Measurements from ENCODE around the gene SERINC2. TPM values are rescaled to one million over a fixed set of nuclear protein-coding genes. Genes with fewer than 3 reads are reported as not detected.
"Not testable (repeated sequence)": the region's sequence is repeated elsewhere in the genome, so short reads cannot be mapped to it uniquely, and the experiment has no call there.

SERINC2 gene
- total and polyA plus RNA-seq, 2 donors = 1.5 to 15.6 TPM

- Histone ChIP-seq H3K27ac (ENCODE audit: low read depth in 1 of 2, low read length in 1 of 2) (peak overlapping the region; percentile 53 to 86), H3K4me1 (ENCODE audit: control insufficient read depth in 2 of 2, insufficient read depth in 2 of 2, low read length in 2 of 2) (peaks cover 8 to 20% of the 10 kb centered on the region in 2 donors), H3K4me3 (ENCODE audit: low read length in 2 of 2) (no peak overlapping the region), H3K9me3 (ENCODE audit: control insufficient read depth in 2 of 2, insufficient read depth in 1 of 2, low read length in 1 of 2) (peaks cover 0 to 16% of the 10 kb centered on the region in 2 donors), H3K36me3 (ENCODE audit: control insufficient read depth in 2 of 2, insufficient read depth in 2 of 2, low read length in 1 of 2) (no peaks in the 10 kb centered on the region), H3K27me3 (ENCODE audit: control insufficient read depth in 2 of 2, insufficient read depth in 1 of 2, low read length in 1 of 2) (no peaks in the 10 kb centered on the region)
- peak; percentile 40 to 88 (median 64) for DNase-seq (ENCODE audit: low read depth in 6 of 9, low spot score in 9 of 9)
- WGBS = 70% methylated on average over 10 of the region's 10 CpGs
Measured at GRCh38 chr1:31476891-31477846, 64.2 kb downstream of the SERINC2 start.

DNA sequence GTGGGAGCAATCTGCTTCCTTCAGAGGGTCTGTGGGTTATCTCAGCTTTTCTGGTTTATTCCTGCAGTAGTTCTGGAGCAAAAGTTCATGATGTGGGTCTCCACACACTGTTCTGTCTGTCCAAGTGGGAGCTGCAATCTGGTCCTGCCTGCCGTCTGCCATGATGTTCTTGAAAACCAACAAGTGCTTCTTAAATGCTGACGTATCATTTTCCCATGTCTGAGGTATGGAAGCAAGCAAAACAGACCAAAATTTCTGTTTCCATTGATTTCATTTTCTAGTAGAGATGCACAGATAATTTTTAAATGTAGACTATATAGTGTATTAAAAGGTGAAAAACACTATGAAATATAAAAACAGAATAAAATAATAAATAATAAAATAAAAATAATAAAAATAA lies 65.2 kb downstream of the SERINC2 start:
- Histone ChIP-seq H3K27me3 (ENCODE audit: control insufficient read depth in 2 of 2, insufficient read depth in 1 of 2, low read length in 1 of 2) (no peaks in the 10 kb centered on the region), H3K36me3 (ENCODE audit: control insufficient read depth in 2 of 2, insufficient read depth in 2 of 2, low read length in 1 of 2) (no peaks in the 10 kb centered on the region), H3K9me3 (ENCODE audit: control insufficient read depth in 2 of 2, insufficient read depth in 1 of 2, low read length in 1 of 2) (peaks cover 0 to 17% of the 10 kb centered on the region in 2 donors), H3K4me1 (ENCODE audit: control insufficient read depth in 2 of 2, insufficient read depth in 2 of 2, low read length in 2 of 2) (peaks cover 12 to 23% of the 10 kb centered on the region in 2 donors), H3K27ac (ENCODE audit: low read depth in 1 of 2, low read length in 1 of 2) (no peak overlapping the region), H3K4me3 (ENCODE audit: low read length in 2 of 2) (no peak overlapping the region)
- 98% methylated on average over 2 of the region's 2 CpGs for WGBS
- DNase-seq (ENCODE audit: low read depth in 6 of 9, low spot score in 9 of 9) = no peak

- peaks cover 0 to 13% of the 10 kb centered on the region in 2 donors for H3K9me3 ChIP-seq (ENCODE audit: control insufficient read depth in 2 of 2, insufficient read depth in 1 of 2, low read length in 1 of 2)
- DNase-seq (ENCODE audit: low read depth in 6 of 9, low spot score in 9 of 9) = no peak
- 97% methylated on average over 2 of the region's 2 CpGs for WGBS
- H3K27ac ChIP-seq (ENCODE audit: low read depth in 1 of 2, low read length in 1 of 2) = no peak overlapping the region
- no peaks in the 10 kb centered on the region for H3K27me3 ChIP-seq (ENCODE audit: control insufficient read depth in 2 of 2, insufficient read depth in 1 of 2, low read length in 1 of 2)
- no peaks in the 10 kb centered on the region for H3K36me3 ChIP-seq (ENCODE audit: control insufficient read depth in 2 of 2, insufficient read depth in 2 of 2, low read length in 1 of 2)
- H3K4me3 ChIP-seq (ENCODE audit: low read length in 2 of 2) = no peak overlapping the region
- H3K4me1 ChIP-seq (ENCODE audit: control insufficient read depth in 2 of 2, insufficient read depth in 2 of 2, low read length in 2 of 2) = peaks cover 20 to 32% of the 10 kb centered on the region in 2 donors
Measured at GRCh38 chr1:31479811-31480210, 66.8 kb downstream of the SERINC2 start.

- not testable (repeated sequence) for H3K36me3 ChIP-seq (ENCODE audit: control insufficient read depth in 2 of 2, insufficient read depth in 2 of 2, low read length in 1 of 2); DNase-seq (ENCODE audit: low read depth in 6 of 9, low spot score in 9 of 9); H3K4me3 ChIP-seq (ENCODE audit: low read length in 2 of 2); H3K27ac ChIP-seq (ENCODE audit: low read depth in 1 of 2, low read length in 1 of 2); H3K27me3 ChIP-seq (ENCODE audit: control insufficient read depth in 2 of 2, insufficient read depth in 1 of 2, low read length in 1 of 2)
- WGBS = 87% methylated on average over 4 of the region's 4 CpGs
- Histone ChIP-seq H3K4me1 (ENCODE audit: control insufficient read depth in 2 of 2, insufficient read depth in 2 of 2, low read length in 2 of 2) (peaks cover 20 to 32% of the 10 kb centered on the region in 2 donors), H3K9me3 (ENCODE audit: control insufficient read depth in 2 of 2, insufficient read depth in 1 of 2, low read length in 1 of 2) (peaks cover 0 to 13% of the 10 kb centered on the region in 2 donors)
Measured at GRCh38 chr1:31480426-31480825, 67.4 kb downstream of the SERINC2 start.

DNA sequence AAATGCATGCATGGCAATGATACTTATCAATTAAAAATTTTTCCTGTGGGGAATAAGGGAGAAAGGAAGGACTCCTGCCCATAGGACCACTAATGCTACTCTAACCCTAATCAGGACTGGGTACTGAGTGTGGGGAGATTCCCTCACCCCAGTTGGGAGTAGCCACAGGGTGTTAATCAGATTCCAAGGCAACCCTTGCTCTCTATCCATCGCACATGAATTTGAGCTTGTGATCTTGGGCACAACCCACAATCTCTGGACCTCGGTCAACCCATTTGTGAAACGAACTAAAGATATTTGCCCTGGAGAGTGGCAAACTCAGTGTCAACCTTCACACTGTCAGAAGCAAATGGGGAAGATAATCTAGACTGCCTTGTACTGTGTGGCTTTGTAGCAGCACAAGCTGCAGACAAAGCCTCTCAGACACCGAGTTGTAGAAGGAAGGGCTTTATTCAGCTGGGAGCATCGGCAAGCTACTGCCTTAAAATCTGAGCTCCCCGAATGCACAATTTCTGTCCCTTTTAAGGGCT lies 69.5 kb downstream of the SERINC2 start:
- no peaks in the 10 kb centered on the region for H3K36me3 ChIP-seq (ENCODE audit: control insufficient read depth in 2 of 2, insufficient read depth in 2 of 2, low read length in 1 of 2)
- peak overlapping the region in 1 of 2 donors; percentile 75 for H3K27ac ChIP-seq (ENCODE audit: low read depth in 1 of 2, low read length in 1 of 2)
- peaks cover 0 to 13% of the 10 kb centered on the region in 2 donors for H3K9me3 ChIP-seq (ENCODE audit: control insufficient read depth in 2 of 2, insufficient read depth in 1 of 2, low read length in 1 of 2)
- peaks cover 16 to 24% of the 10 kb centered on the region in 2 donors for H3K4me1 ChIP-seq (ENCODE audit: control insufficient read depth in 2 of 2, insufficient read depth in 2 of 2, low read length in 2 of 2)
- H3K4me3 ChIP-seq (ENCODE audit: low read length in 2 of 2) = no peak overlapping the region
- DNase-seq (ENCODE audit: low read depth in 6 of 9, low spot score in 9 of 9) = no peak
- WGBS = 93% methylated on average over 6 of the region's 6 CpGs
- H3K27me3 ChIP-seq (ENCODE audit: control insufficient read depth in 2 of 2, insufficient read depth in 1 of 2, low read length in 1 of 2) = no peaks in the 10 kb centered on the region

GRCh38 chr1:31483012-31483946 lies 70.3 kb downstream of the SERINC2 start:
- Histone ChIP-seq H3K4me3 (ENCODE audit: low read length in 2 of 2) (no peak overlapping the region), H3K27me3 (ENCODE audit: control insufficient read depth in 2 of 2, insufficient read depth in 1 of 2, low read length in 1 of 2) (no peaks in the 10 kb centered on the region), H3K4me1 (ENCODE audit: control insufficient read depth in 2 of 2, insufficient read depth in 2 of 2, low read length in 2 of 2) (peaks cover 12 to 17% of the 10 kb centered on the region in 2 donors), H3K9me3 (ENCODE audit: control insufficient read depth in 2 of 2, insufficient read depth in 1 of 2, low read length in 1 of 2) (peaks cover 0 to 13% of the 10 kb centered on the region in 2 donors), H3K27ac (ENCODE audit: low read depth in 1 of 2, low read length in 1 of 2) (peak overlapping the region in 1 of 2 donors; percentile 75), H3K36me3 (ENCODE audit: control insufficient read depth in 2 of 2, insufficient read depth in 2 of 2, low read length in 1 of 2) (no peaks in the 10 kb centered on the region)
- peak in 1 of 9 donors; percentile 55 for DNase-seq (ENCODE audit: low read depth in 6 of 9, low spot score in 9 of 9)
- WGBS = 56% methylated on average over 13 of the region's 13 CpGs

Other genes starting within 250 kb of the SERINC2 start
- gene NKAIN1, start 173.3 kb upstream of the SERINC2 start, total RNA-seq = 0.19 TPM
- gene NKAIN1, start 173.3 kb upstream of the SERINC2 start, polyA plus RNA-seq = 0.16 TPM
- 122 TPM for gene SNRNP40, start 116.4 kb upstream of the SERINC2 start, total RNA-seq
- gene SNRNP40, start 116.4 kb upstream of the SERINC2 start, polyA plus RNA-seq = 36.8 TPM
- gene ZCCHC17, start 116.2 kb upstream of the SERINC2 start, total RNA-seq = 32.6 TPM
- 35.4 TPM for gene ZCCHC17, start 116.2 kb upstream of the SERINC2 start, polyA plus RNA-seq
- gene FABP3, start 40.1 kb upstream of the SERINC2 start, total RNA-seq = 5.2 TPM
- 31.9 TPM for gene FABP3, start 40.1 kb upstream of the SERINC2 start, polyA plus RNA-seq
- gene TINAGL1, start 163.3 kb downstream of the SERINC2 start, total RNA-seq = 6.3 TPM
- gene TINAGL1, start 163.3 kb downstream of the SERINC2 start, polyA plus RNA-seq = 26.7 TPM
- not detected for gene HCRTR1, start 204.5 kb downstream of the SERINC2 start, total RNA-seq
- gene HCRTR1, start 204.5 kb downstream of the SERINC2 start, polyA plus RNA-seq = 0.02 TPM
- 53.7 TPM for gene PEF1, start 231.7 kb downstream of the SERINC2 start, total RNA-seq
- 83.1 TPM for gene PEF1, start 231.7 kb downstream of the SERINC2 start, polyA plus RNA-seq

Data from thymus (tissue), 11 donors.